Ishikawa (cell line): ENCODE data around the gene HS2ST1.

Experiments
- CEBPB ChIP-seq: IDR thresholded peaks from 2 replicates; pipeline ENCODE4 v1.6.1; 2012
- EP300 ChIP-seq: IDR thresholded peaks from 2 replicates; pipeline ENCODE4 v1.6.1; 2012; ENCODE audit warnings: borderline replicate concordance
- RAD21 ChIP-seq: IDR thresholded peaks from 2 replicates; pipeline ENCODE4 v1.6.1; 2012; ENCODE audit warnings: low read depth
- TAF1 ChIP-seq: IDR thresholded peaks from 2 replicates; pipeline ENCODE4 v1.6.1; 2012; ENCODE audit warnings: low read depth, mild to moderate bottlenecking
- TCF12 ChIP-seq: IDR thresholded peaks from 2 replicates; pipeline ENCODE4 v1.6.1; 2012; ENCODE audit warnings: low read depth
- ZBTB7A ChIP-seq: IDR thresholded peaks from 2 replicates; pipeline ENCODE4 v1.6.1; 2012; ENCODE audit warnings: low read depth
- TF ChIP-seq, protein P1 (sequence below): IDR thresholded peaks from 2 replicates; pipeline ENCODE4 v1.6.1; 2012; ENCODE audit warnings: low read depth, mild to moderate bottlenecking
- TF ChIP-seq, protein P2 (sequence below): IDR thresholded peaks from 2 replicates; pipeline ENCODE4 v1.6.1; 2012
- TF ChIP-seq, protein P3 (sequence below): IDR thresholded peaks from 2 replicates; pipeline ENCODE4 v1.6.1; 2012

DNA sequence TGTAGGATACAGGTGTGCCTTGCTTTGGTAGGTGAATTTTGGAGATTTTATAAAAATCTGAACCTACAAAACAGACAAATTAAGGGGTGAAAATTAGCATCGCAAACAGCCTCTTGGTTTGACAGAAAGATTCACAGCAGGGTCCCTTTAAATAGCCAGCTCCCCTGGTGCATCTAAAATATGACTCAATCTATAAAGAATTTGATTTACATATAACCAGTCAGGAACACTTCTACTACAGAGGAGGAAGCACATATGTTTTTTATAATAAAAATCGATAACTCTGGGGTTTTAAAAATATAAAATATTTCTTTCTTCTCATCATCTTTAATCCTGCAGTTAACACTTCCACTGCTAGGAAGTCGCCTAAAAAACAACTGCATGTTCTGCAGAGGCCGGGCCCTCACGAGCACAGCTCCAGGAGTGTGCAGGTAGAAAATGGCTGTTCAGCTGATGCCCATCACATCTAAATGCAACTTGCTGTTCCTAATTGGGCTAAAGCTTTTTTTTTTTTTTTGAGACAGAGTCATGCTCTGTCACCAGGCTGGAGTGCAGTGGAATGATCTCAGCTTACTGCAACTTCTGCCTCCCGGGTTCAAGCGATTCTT, 203.4 kb downstream of the HS2ST1 start:
- TF ChIP-seq, protein P1, sequence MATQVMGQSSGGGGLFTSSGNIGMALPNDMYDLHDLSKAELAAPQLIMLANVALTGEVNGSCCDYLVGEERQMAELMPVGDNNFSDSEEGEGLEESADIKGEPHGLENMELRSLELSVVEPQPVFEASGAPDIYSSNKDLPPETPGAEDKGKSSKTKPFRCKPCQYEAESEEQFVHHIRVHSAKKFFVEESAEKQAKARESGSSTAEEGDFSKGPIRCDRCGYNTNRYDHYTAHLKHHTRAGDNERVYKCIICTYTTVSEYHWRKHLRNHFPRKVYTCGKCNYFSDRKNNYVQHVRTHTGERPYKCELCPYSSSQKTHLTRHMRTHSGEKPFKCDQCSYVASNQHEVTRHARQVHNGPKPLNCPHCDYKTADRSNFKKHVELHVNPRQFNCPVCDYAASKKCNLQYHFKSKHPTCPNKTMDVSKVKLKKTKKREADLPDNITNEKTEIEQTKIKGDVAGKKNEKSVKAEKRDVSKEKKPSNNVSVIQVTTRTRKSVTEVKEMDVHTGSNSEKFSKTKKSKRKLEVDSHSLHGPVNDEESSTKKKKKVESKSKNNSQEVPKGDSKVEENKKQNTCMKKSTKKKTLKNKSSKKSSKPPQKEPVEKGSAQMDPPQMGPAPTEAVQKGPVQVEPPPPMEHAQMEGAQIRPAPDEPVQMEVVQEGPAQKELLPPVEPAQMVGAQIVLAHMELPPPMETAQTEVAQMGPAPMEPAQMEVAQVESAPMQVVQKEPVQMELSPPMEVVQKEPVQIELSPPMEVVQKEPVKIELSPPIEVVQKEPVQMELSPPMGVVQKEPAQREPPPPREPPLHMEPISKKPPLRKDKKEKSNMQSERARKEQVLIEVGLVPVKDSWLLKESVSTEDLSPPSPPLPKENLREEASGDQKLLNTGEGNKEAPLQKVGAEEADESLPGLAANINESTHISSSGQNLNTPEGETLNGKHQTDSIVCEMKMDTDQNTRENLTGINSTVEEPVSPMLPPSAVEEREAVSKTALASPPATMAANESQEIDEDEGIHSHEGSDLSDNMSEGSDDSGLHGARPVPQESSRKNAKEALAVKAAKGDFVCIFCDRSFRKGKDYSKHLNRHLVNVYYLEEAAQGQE: no peak
- TF ChIP-seq, protein P2, sequence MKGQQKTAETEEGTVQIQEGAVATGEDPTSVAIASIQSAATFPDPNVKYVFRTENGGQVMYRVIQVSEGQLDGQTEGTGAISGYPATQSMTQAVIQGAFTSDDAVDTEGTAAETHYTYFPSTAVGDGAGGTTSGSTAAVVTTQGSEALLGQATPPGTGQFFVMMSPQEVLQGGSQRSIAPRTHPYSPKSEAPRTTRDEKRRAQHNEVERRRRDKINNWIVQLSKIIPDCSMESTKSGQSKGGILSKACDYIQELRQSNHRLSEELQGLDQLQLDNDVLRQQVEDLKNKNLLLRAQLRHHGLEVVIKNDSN: no peak
- TF ChIP-seq, protein P3, sequence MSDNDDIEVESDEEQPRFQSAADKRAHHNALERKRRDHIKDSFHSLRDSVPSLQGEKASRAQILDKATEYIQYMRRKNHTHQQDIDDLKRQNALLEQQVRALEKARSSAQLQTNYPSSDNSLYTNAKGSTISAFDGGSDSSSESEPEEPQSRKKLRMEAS: no peak
- TF ChIP-seq RAD21 (no peak), ZBTB7A (no peak), TCF12 (no peak), CEBPB (no peak), TAF1 (no peak), EP300 (no peak)
